Stimulated activated CD8-positive, alpha-beta memory T cell treated with anti-CD3 and anti-CD28 coated beads, Interleukin-7, amount 100 ng/mL, for 1 hour (primary cell): ENCODE data around the gene XRCC1.

ENCODE experiments used
- DNase-seq, 2 donors: peaks; one replicate each; pipeline ENCODE4 v3.0.0-alpha.2; 2020; ENCODE audit warnings: low read depth in 2 of 2

Gene XRCC1, protein sequence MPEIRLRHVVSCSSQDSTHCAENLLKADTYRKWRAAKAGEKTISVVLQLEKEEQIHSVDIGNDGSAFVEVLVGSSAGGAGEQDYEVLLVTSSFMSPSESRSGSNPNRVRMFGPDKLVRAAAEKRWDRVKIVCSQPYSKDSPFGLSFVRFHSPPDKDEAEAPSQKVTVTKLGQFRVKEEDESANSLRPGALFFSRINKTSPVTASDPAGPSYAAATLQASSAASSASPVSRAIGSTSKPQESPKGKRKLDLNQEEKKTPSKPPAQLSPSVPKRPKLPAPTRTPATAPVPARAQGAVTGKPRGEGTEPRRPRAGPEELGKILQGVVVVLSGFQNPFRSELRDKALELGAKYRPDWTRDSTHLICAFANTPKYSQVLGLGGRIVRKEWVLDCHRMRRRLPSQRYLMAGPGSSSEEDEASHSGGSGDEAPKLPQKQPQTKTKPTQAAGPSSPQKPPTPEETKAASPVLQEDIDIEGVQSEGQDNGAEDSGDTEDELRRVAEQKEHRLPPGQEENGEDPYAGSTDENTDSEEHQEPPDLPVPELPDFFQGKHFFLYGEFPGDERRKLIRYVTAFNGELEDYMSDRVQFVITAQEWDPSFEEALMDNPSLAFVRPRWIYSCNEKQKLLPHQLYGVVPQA

GRCh38 chr19:43575156-43575950 lies at the start of gene XRCC1, which contains the start of gene PINLYP:
Gene XRCC1, minus strand, starts transcription at chr19:43575527. Its CDS starts 69 bp downstream, at chr19:43575458.
Gene PINLYP, plus strand, starts transcription at chr19:43575801. Its CDS starts 1,391 bp downstream, at chr19:43577192.
- DNase-seq: peak; percentile 85 to 87

DNA sequence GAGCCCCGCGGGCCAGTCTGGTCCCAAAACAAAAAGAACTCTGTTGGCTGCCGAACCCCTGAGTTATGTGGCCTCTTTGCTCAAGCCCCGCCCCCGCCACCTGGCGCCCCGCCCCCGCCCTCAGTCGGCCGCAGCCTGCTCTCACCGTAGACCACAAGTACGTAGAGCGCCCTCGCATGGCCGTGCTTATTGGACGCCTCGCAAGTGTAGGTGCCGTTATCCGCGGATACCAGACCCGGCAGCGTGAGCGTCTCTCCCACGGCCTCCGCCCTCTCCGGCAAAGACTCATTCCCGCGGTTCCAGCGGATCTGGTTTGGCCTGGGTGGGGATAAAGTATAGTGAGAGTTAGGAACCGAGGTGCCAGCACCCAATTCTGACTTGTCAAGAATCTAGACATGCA lies 49.6 kb upstream of the XRCC1 start:
- DNase-seq: peak; percentile 44 to 65

- DNase-seq: no peak
Measured at GRCh38 chr19:43623889-43624670, 48.8 kb upstream of the XRCC1 start.

DNA sequence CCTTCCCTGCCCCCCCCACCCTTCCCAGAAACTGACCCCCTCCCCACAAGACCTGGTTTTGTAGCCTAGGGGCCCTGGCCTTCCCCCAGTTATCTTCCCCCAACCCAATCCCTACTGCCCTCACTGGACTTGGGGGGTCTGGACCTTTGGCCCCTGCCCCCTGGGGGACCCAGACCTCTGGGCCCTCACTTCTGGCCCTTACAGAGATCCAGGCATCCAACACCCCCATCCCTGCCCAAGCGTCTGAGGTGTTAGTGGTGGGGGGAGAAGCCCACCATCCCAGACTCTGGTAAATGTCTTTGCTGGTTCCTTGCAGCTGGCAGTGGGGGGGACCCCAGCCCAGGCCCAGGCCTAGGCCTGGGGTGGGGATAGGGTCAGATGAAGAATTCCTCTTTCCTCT lies 47.6 kb upstream of the XRCC1 start:
- DNase-seq: no peak

DNA sequence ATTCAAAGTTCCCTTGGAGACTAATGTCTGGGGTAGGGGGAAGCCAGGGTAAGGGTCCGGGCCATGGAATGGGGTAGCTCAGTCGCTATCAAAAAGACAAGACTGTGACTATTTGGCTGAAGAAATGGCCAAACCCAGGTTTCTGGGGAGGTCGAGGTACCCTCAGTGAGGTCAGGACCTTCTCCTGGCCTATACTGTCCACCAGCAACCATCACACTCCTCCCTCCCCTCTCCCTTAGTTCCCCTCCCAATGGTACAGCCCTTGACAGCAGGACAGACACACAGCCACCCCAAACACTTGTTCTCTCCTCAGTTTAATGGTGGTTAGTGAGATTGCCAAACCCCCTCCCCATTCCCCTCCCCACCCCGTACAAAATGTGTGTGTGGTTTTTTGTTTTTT lies 46.7 kb upstream of the XRCC1 start:
- DNase-seq: no peak

- DNase-seq: peak in 1 of 2 donors; percentile 63
Measured at GRCh38 chr19:43620061-43621001, 45.0 kb upstream of the XRCC1 start.

- DNase-seq: peak; percentile 64 to 72
Measured at GRCh38 chr19:43619262-43620060, 44.1 kb upstream of the XRCC1 start, which contains the start of gene ZNF428. Gene ZNF428, minus strand, starts transcription at chr19:43619629. Its CDS starts 5,325 bp downstream, at chr19:43614304.

- no peak for DNase-seq
Measured at GRCh38 chr19:43618921-43619261, 43.6 kb upstream of the XRCC1 start.

- no peak for DNase-seq
Measured at GRCh38 chr19:43616954-43617353, 41.6 kb upstream of the XRCC1 start.

- DNase-seq: no peak
Measured at GRCh38 chr19:43616306-43616705, 41.0 kb upstream of the XRCC1 start.

DNA sequence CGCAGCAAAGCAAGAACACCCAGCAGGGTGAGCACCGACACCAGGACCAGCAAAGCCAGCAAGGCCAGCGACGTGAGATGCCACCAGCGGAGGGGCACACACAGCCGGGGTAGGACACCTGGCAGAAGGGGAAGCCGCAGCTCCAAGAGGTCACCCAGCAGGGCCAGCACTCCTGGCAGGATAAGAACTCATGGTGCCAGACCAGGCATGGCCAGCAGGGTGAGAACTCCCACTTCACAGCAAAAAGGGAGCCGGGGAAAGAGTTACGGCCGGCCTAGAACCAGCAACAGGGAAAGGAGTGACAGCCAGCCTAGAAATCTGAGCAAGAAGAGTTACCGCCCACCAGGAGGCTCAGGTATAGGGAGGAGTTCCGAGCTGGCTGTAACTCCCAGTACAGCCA lies 37.0 kb upstream of the XRCC1 start:
- no peak for DNase-seq

- DNase-seq: no peak
Measured at GRCh38 chr19:43611788-43612187, 36.5 kb upstream of the XRCC1 start, which contains the start of gene SRRM5. Gene SRRM5, plus strand, starts transcription at chr19:43612088. Its CDS starts 34 bp downstream, at chr19:43612122.

GRCh38 chr19:43610493-43610892 lies 35.2 kb upstream of the XRCC1 start:
- no peak for DNase-seq

- no peak for DNase-seq
Measured at GRCh38 chr19:43609872-43610271, 34.5 kb upstream of the XRCC1 start.

- no peak for DNase-seq
Measured at GRCh38 chr19:43607238-43608205, 32.2 kb upstream of the XRCC1 start.

DNA sequence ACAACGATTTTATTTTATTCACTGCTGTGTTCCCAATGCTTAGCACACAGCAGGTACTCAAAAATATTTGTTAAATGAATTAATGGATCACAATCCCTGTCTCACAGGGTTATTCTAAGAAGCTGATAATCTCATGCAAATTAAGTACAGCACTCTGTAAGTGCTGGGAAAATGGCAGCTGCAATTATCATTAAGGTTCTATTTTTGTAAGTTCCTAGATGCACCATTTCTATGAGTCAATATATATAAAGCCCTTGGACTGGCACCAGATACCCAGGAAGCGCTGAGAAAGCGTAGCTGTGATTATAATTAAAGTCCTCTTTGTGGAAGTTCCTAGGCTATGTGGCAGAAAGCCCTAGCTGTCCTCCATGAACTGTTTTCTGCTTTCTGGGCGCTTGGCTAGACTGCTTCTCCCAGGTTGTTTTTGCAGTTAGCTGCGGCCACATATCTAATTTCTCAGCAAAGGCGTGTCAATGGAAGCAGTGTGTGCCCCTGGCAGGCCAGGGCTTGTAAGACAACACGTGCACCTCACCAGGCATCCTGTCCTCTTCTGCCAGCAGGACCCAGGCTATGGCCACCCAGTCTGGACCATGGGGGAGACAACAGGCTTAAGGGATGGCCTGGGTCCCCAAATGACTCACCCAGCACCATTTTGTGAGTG lies 31.4 kb upstream of the XRCC1 start:
- DNase-seq: no peak

DNA sequence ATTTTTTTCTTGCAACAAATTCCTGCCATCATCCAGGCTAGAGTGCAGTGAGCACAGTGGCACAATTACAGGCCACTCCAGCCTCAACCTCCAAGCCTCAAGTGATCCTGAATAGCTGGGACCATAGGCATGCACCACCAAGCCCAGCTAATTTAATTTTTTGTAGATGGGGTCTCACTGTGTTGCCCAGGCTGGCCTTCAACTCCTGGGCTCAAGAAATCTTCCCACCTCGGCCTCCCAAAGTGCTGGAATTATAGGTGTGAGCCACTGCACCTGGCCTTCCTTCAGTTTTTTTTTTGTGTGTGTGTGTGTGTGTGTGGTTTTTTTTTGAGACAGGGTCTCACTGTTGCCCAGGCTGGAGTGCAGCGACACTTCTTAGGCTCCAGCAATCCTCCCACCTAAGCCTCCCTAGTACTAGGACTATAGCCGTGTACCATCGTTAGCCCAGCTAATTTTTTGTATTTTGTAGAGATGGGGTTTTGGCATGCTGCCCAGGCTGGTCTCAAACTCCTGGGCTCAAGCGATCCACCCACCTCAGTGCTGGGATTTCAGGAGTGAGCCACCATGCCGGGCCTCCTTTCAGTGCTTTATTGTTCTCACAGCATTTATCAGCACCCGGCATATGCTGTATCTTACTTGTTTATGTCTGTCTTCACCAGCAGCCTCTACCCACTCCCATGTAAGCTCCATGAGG lies 30.7 kb upstream of the XRCC1 start:
- DNase-seq: no peak
